SK-N-SH (cell line): ENCODE results near the gene GPRC5B. TPM values are rescaled to one million over a fixed set of nuclear protein-coding genes. Genes with fewer than 3 reads are reported as not detected.
A peak's percentile ranks its signal among the peaks of the same experiment; 100 is the strongest.

ENCODE experiments used
- CTCF ChIA-PET: fragments of 300-600, 350-600 bp; formaldehyde crosslinking; extraction: SDS; loops from one replicate; lab custom pipeline; 2021; lab: Yijun Ruan, JAX
- POLR2A ChIA-PET: fragments of 350-600 bp; sonication (Branson Sonifier 250); formaldehyde crosslinking; extraction: SDS; loops from one replicate; lab custom pipeline; 2020; ENCODE audit warnings: antibody characterized with exemption, inconsistent platforms; lab: Yijun Ruan, JAX
- DNase-seq: peaks from one replicate; pipeline ENCODE4 v3.0.0; 2012
- H2AFZ ChIP-seq: fragments of 200-600 bp; sonication (generic); 2 replicates; pipeline ENCODE4 v1.8.1; 2016; ENCODE audit warnings: antibody characterized with exemption, mild to moderate bottlenecking, low read depth
- H3F3A ChIP-seq: fragments of 200-600 bp; sonication (generic); replicated peaks from 2 replicates; pipeline ENCODE3; 2016; ENCODE audit warnings: antibody characterized with exemption, mild to moderate bottlenecking; ENCODE audit not compliant: insufficient read depth
- H3K27ac ChIP-seq, 2 experiments: fragments of 200-500 bp in 1 of 2; fragments of 200-600 bp in 1 of 2; sonication (Bioruptor generic) in 1 of 2; sonication (generic), shearing (Covaris generic) in 1 of 2; 2 replicates each; pipeline versions ENCODE4 v1.5.1 to v1.6.1; 2014 to 2016; ENCODE audit warnings: low read depth in 2 of 2, inconsistent platforms in 1 of 2, low read length in 1 of 2, mild to moderate bottlenecking in 1 of 2, mixed read lengths in 1 of 2
- H3K27me3 ChIP-seq: fragments of 200-600 bp; sonication (generic), shearing (Covaris generic); 2 replicates; pipeline ENCODE4 v1.6.1; 2016; ENCODE audit warnings: mixed run types; ENCODE audit not compliant: insufficient read depth
- H3K36me3 ChIP-seq, 2 experiments: fragments of 200-500 bp in 1 of 2; fragments of 200-600 bp in 1 of 2; sonication (Bioruptor generic) in 1 of 2; sonication (generic) in 1 of 2; replicated peaks in 1 of 2; 2 replicates each; pipeline versions ENCODE3 to v1.5.1; 2014 to 2016; ENCODE audit warnings: low read length in 1 of 2, mild to moderate bottlenecking in 1 of 2; ENCODE audit not compliant: insufficient read depth in 2 of 2, control insufficient read depth in 1 of 2
- H3K4me1 ChIP-seq, 2 experiments: fragments of 200-500 bp in 1 of 2; fragments of 200-600 bp in 1 of 2; sonication (Bioruptor generic) in 1 of 2; sonication (generic), shearing (Covaris generic) in 1 of 2; 2 replicates each; pipeline versions ENCODE4 v1.5.1 to v1.6.1; 2014 to 2016; ENCODE audit warnings: low read depth in 1 of 2, low read length in 1 of 2, mixed run types in 1 of 2; ENCODE audit not compliant: insufficient read depth in 2 of 2, control insufficient read depth in 1 of 2
- H3K4me2 ChIP-seq: fragments of 200-600 bp; sonication (generic), shearing (Covaris generic); 2 replicates; pipeline ENCODE4 v1.6.1; 2017; ENCODE audit warnings: mixed run types
- H3K4me3 ChIP-seq, 2 experiments: fragments of 200-500 bp in 1 of 2; fragments of 200-600 bp in 1 of 2; sonication (Bioruptor generic) in 1 of 2; sonication (generic), shearing (Covaris generic) in 1 of 2; 2 replicates each; pipeline versions ENCODE4 v1.5.1 to v1.8.1; 2014 to 2016; ENCODE audit warnings: low read depth in 2 of 2, inconsistent platforms in 1 of 2, low read length in 1 of 2, mild to moderate bottlenecking in 1 of 2, mixed read lengths in 1 of 2, moderate library complexity in 1 of 2
- H3K79me2 ChIP-seq: fragments of 200-600 bp; sonication (generic); 2 replicates; pipeline ENCODE4 v1.8.1; 2017; ENCODE audit warnings: mild to moderate bottlenecking; ENCODE audit not compliant: insufficient read depth
- H3K9ac ChIP-seq: fragments of 200-600 bp; sonication (generic); 2 replicates; pipeline ENCODE4 v1.6.1; 2017; ENCODE audit warnings: mixed run types
- H3K9me2 ChIP-seq: fragments of 200-600 bp; sonication (generic); 2 replicates; pipeline ENCODE4 v1.6.1; 2017; ENCODE audit warnings: mixed run types
- H3K9me3 ChIP-seq: fragments of 200-600 bp; sonication (generic); 2 replicates; pipeline ENCODE4 v1.6.1; 2017; ENCODE audit warnings: mixed run types, mild to moderate bottlenecking, moderate library complexity
- H4K20me1 ChIP-seq: fragments of 200-600 bp; sonication (generic); 2 replicates; pipeline ENCODE4 v1.6.1; 2017; ENCODE audit warnings: mild to moderate bottlenecking, mixed run types; ENCODE audit not compliant: insufficient read depth
- CHD2 ChIP-seq: fragments of 150-350 bp; IDR thresholded peaks from 2 replicates; pipeline ENCODE4 v1.6.1; 2018; ENCODE audit warnings: low read length; ENCODE audit not compliant: partially characterized antibody
- CTCF ChIP-seq: fragments of 200-600 bp; sonication (generic); IDR thresholded peaks from 2 replicates; pipeline ENCODE4 v1.6.1; 2017; ENCODE audit warnings: antibody characterized with exemption, mild to moderate bottlenecking, moderate library complexity
- EP300 ChIP-seq, 2 experiments: IDR thresholded peaks; 2 replicates each; pipeline versions ENCODE4 v1.4.0 to v1.6.1; 2012; ENCODE audit warnings: borderline replicate concordance in 1 of 2, low read depth in 1 of 2, low read length in 1 of 2
- EZH2phosphoT487 ChIP-seq: fragments of 200-600 bp; sonication (generic); IDR thresholded peaks from 2 replicates; pipeline ENCODE4 v1.6.1; 2017; ENCODE audit warnings: low read depth, mixed run types, mild to moderate bottlenecking, antibody characterized with exemption, moderate library complexity, borderline replicate concordance
- FOSL2 ChIP-seq: IDR thresholded peaks from 2 replicates; pipeline ENCODE4 v1.4.0; 2012; ENCODE audit warnings: low read depth, mild to moderate bottlenecking, moderate library complexity, borderline replicate concordance
- FOXJ3 ChIP-seq: sonication (generic); formaldehyde crosslinking; IDR thresholded peaks from 2 replicates; pipeline ENCODE4 v1.5.1; 2020; ENCODE audit warnings: mild to moderate bottlenecking, missing genetic modification reagents
- FOXM1 ChIP-seq: IDR thresholded peaks from 2 replicates; pipeline ENCODE4 v1.4.0; 2012; ENCODE audit warnings: low read depth, mild to moderate bottlenecking
- GABPA ChIP-seq: IDR thresholded peaks from 2 replicates; pipeline ENCODE4 v1.4.0; 2012; ENCODE audit warnings: low read depth, mild to moderate bottlenecking
- GATA2 ChIP-seq: sonication (generic); formaldehyde crosslinking; IDR thresholded peaks from 2 replicates; pipeline ENCODE4 v1.5.0; 2020; ENCODE audit warnings: mild to moderate bottlenecking, missing genetic modification reagents
- JUND ChIP-seq: IDR thresholded peaks from 2 replicates; pipeline ENCODE4 v1.4.0; 2012
- MAX ChIP-seq: IDR thresholded peaks from 2 replicates; pipeline ENCODE4 v1.4.0; 2012; ENCODE audit warnings: low read depth
- NFIC ChIP-seq: IDR thresholded peaks from 2 replicates; pipeline ENCODE4 v1.4.0; 2012; ENCODE audit warnings: borderline replicate concordance
- NRF1 ChIP-seq: IDR thresholded peaks from 2 replicates; pipeline ENCODE4 v1.6.1; 2012; ENCODE audit warnings: low read depth, mild to moderate bottlenecking, low read length
- RFX5 ChIP-seq: IDR thresholded peaks from 2 replicates; pipeline ENCODE4 v1.6.1; 2012; ENCODE audit warnings: mild to moderate bottlenecking, improper control_type of control experiment, low read length
- SIN3A ChIP-seq: IDR thresholded peaks from 2 replicates; pipeline ENCODE4 v1.6.1; 2012; ENCODE audit warnings: low read depth, mild to moderate bottlenecking, low read length, moderate library complexity, borderline replicate concordance
- TAF1 ChIP-seq: IDR thresholded peaks from 2 replicates; pipeline ENCODE4 v1.6.1; 2012; ENCODE audit warnings: low read depth, mild to moderate bottlenecking, low read length, moderate library complexity, borderline replicate concordance
- TEAD4 ChIP-seq: IDR thresholded peaks from 2 replicates; pipeline ENCODE4 v1.4.0; 2012; ENCODE audit warnings: mild to moderate bottlenecking, borderline replicate concordance; ENCODE audit not compliant: insufficient read depth
- USF1 ChIP-seq: IDR thresholded peaks from 2 replicates; pipeline ENCODE4 v1.4.0; 2012; ENCODE audit warnings: low read depth, borderline replicate concordance
- YY1 ChIP-seq: IDR thresholded peaks from 2 replicates; pipeline ENCODE4 v1.4.0; 2012; ENCODE audit warnings: low read depth, mild to moderate bottlenecking
- WGBS: methylation state at CpG from one replicate; pipeline ENCODE4 v1.1.6; 2017; ENCODE audit warnings: low lambda C conversion rate; 5-methylcytosine and 5-hydroxymethylcytosine counted together
- polyA plus RNA-seq, 3 experiments: library from polyadenylated mRNA; depleted of rRNA; stranded (reverse); fragments of >200 nt; gene quantifications; 2 replicates each; pipeline ENCODE4 v1.2.3, GENCODE V29; 2012
- TF ChIP-seq, protein P1 (sequence below): fragments of 150-350 bp; IDR thresholded peaks from 2 replicates; pipeline ENCODE4 v1.6.1; 2016; ENCODE audit warnings: mild to moderate bottlenecking, low read depth, low read length

The GPRC5B gene
- polyA plus RNA-seq, 1 of the 3 experiments (the other 2 are of a cell fraction): 1.1 TPM

GRCh38 chr16:19885451-19886072 is 914 bp upstream of the GPRC5B start (continued):
- TF ChIP-seq YY1: no peak
- no peak for TF ChIP-seq NRF1
- no peak for TF ChIP-seq EZH2phosphoT487
- TF ChIP-seq TEAD4: no peak
- no peak for TF ChIP-seq CTCF

DNA sequence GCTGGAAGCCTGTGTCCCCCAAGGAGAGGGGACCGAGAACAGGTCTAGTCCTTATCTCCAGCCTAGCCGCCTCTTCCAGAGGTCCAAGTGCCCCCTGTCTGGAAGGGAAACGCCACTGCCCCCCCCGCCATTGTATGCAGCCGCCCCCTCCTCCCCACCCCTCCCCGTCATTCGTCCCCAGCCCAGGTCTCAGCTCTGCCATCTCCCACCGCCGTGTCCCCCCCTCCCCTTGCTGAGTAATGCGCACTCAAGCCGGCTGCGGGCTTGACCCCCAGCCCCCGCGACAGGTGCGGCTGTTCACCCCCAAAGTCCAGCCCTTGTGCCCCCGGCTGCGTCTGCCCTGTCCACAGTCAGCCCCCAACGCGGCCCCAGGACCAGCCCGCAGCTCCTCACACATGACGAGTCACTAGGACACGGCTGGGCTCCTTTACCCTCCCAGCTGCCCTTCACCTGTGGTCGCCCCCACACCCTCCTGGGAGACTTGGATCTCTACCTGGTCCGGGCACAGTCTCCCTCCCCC is 622 bp downstream of the GPRC5B start:
- no peaks in the 10 kb centered on the region for H3K79me2 ChIP-seq
- H3K27me3 ChIP-seq: no peaks in the 10 kb centered on the region
- TF ChIP-seq FOSL2 (no peak), NRF1 (no peak), NFIC (no peak), GABPA (no peak), CTCF (no peak), MAX (no peak), TEAD4 (no peak), TAF1 (no peak), FOXM1 (no peak), SIN3A (no peak), EZH2phosphoT487 (no peak), RFX5 (no peak), CHD2 (no peak), JUND (no peak), YY1 (no peak), EP300 (IDR thresholded peaks at IDR 0.05; ENCODE audit: borderline replicate concordance in 1 of 2, low read depth in 1 of 2, low read length in 1 of 2) (no peak), GATA2 (CRISPR knock-in tag) (no peak), FOXJ3 (CRISPR knock-in tag) (no peak), USF1 (no peak)
- TF ChIP-seq, protein P1, sequence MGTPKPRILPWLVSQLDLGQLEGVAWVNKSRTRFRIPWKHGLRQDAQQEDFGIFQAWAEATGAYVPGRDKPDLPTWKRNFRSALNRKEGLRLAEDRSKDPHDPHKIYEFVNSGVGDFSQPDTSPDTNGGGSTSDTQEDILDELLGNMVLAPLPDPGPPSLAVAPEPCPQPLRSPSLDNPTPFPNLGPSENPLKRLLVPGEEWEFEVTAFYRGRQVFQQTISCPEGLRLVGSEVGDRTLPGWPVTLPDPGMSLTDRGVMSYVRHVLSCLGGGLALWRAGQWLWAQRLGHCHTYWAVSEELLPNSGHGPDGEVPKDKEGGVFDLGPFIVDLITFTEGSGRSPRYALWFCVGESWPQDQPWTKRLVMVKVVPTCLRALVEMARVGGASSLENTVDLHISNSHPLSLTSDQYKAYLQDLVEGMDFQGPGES: no peak
- no peak overlapping the region for H3K27ac ChIP-seq
- H2AFZ ChIP-seq: peak overlapping the region; percentile 79; the same call in 1 of the 2 replicates
- H4K20me1 ChIP-seq: no peaks in the 10 kb centered on the region
- H3K9ac ChIP-seq: no peak overlapping the region
- CTCF ChIA-PET: interaction anchor here (0.6 to 4.5 kb wide), 13 partner anchors 10 to 958 kb away, joined by 3 to 87 read pairs (median 3); partner anchors contain the start of genes IQCK, KNOP1 and SMG1
- H3K36me3 ChIP-seq: no peaks in the 10 kb centered on the region
- H3K9me2 ChIP-seq: no peaks in the 10 kb centered on the region
- H3K4me3 ChIP-seq: peak overlapping the region; percentile 59 to 64; a peak in 3 of 4 replicates
- WGBS: under 1% methylated on average over 9 of the region's 24 CpGs
- no peaks in the 10 kb centered on the region for H3K9me3 ChIP-seq
- H3F3A ChIP-seq: no peaks in the 10 kb centered on the region
- peak overlapping the region; percentile 90 for H3K4me2 ChIP-seq
- H3K4me1 ChIP-seq: peaks cover 0 to 3% of the 10 kb centered on the region in 2 experiments; a peak in 1 of 4 replicates
- peak; percentile 70 for DNase-seq
- POLR2A ChIA-PET: interaction anchor here (0.6 to 1.5 kb wide), 4 partner anchors 165 to 329 kb away, joined by 3 to 7 read pairs (median 4); partner anchors contain the start of genes IQCK and KNOP1
